Panc1 (cell line): ENCODE results near the gene SCG5.

Experiments
- CTCF ChIP-seq: fragments of 450-650 bp; IDR thresholded peaks from 2 replicates; pipeline ENCODE4 v1.5.1; 2017; ENCODE audit warnings: mild to moderate bottlenecking
- POLR2AphosphoS5 ChIP-seq: IDR thresholded peaks from 2 replicates; pipeline ENCODE4 v1.6.1; 2012; ENCODE audit warnings: mild to moderate bottlenecking, low read depth, low read length, moderate library complexity

- TF ChIP-seq CTCF (no peak), POLR2AphosphoS5 (no peak)
Observed at GRCh38 chr15:32671339-32672325, 30.1 kb downstream of the SCG5 start.
